Cardiac muscle cell (in vitro differentiated cells and primary cell): ENCODE results near the gene THBS1. TPM values are rescaled to one million over a fixed set of nuclear protein-coding genes. Genes with fewer than 3 reads are reported as not detected.

Experiments used
- DNase-seq, 2 donors: peaks; one replicate each; pipeline versions ENCODE4 v3.0.0 to v3.0.0-alpha.2; 2010 to 2017; ENCODE audit warnings: low read depth in 1 of 2, low spot score in 1 of 2
- H3K27ac ChIP-seq: fragments of 200-600 bp; sonication (generic); 2 replicates; pipeline ENCODE4 v1.5.1; 2016
- H3K27me3 ChIP-seq: fragments of 200-600 bp; sonication (generic); 2 replicates; pipeline ENCODE4 v1.6.0; 2016; ENCODE audit warnings: control low read depth
- H3K36me3 ChIP-seq: fragments of 200-600 bp; sonication (generic); 2 replicates; pipeline ENCODE4 v1.5.1; 2016; ENCODE audit warnings: control low read depth
- H3K4me1 ChIP-seq: fragments of 200-600 bp; sonication (generic); 2 replicates; pipeline ENCODE4 v1.8.1; 2017; ENCODE audit warnings: low read depth, mild to moderate bottlenecking, mixed run types
- H3K4me3 ChIP-seq: fragments of 200-600 bp; sonication (generic); 2 replicates; pipeline ENCODE4 v1.5.1; 2016; ENCODE audit warnings: mild to moderate bottlenecking
- H3K9me3 ChIP-seq: fragments of 200-600 bp; sonication (generic); 2 replicates; pipeline ENCODE4 v1.5.1; 2017; ENCODE audit warnings: low read depth, mild to moderate bottlenecking, control low read depth
- CTCF ChIP-seq: IDR thresholded peaks from 2 replicates; pipeline ENCODE4 v1.5.1; 2012; ENCODE audit warnings: low read depth, mild to moderate bottlenecking, low read length
- polyA plus RNA-seq: library from polyadenylated mRNA; unstranded; fragments of >200 nt; fragmentation: Nextera tagmentation; extraction: Ambion mirVana; gene quantifications from 2 replicates; pipeline ENCODE4 v1.2.1, GENCODE V29; 2016
- total RNA-seq: library from RNA; depleted of rRNA; stranded (reverse); fragments of >200 nt; gene quantifications from 2 replicates; pipeline ENCODE4 v1.2.3, GENCODE V29; 2016

The THBS1 gene
- total and polyA plus RNA-seq, 2 experiments from 2014 or later, result 20.9 to 55.2 TPM

GRCh38 chr15:39585871-39586301, 5.0 kb downstream of the THBS1 start:
- peaks cover 62% of the 10 kb centered on the region for H3K36me3 ChIP-seq
- H3K27ac ChIP-seq, result no peak overlapping the region
- DNase-seq, result peak in 1 of 2 donors; percentile 27
- no peaks in the 10 kb centered on the region for H3K4me1 ChIP-seq
- no peaks in the 10 kb centered on the region for H3K9me3 ChIP-seq
- H3K4me3 ChIP-seq, result no peak overlapping the region
- no peak for TF ChIP-seq CTCF
- no peaks in the 10 kb centered on the region for H3K27me3 ChIP-seq

- H3K27ac ChIP-seq, result no peak overlapping the region
- H3K4me1 ChIP-seq, result no peaks in the 10 kb centered on the region
- no peak overlapping the region for H3K4me3 ChIP-seq
- H3K36me3 ChIP-seq, result peaks cover 68% of the 10 kb centered on the region
- DNase-seq, result peak in 1 of 2 donors; percentile 69
- no peaks in the 10 kb centered on the region for H3K27me3 ChIP-seq
- no peaks in the 10 kb centered on the region for H3K9me3 ChIP-seq
- TF ChIP-seq CTCF, result no peak
Measured at GRCh38 chr15:39586387-39587095, 5.7 kb downstream of the THBS1 start.

GRCh38 chr15:39587096-39587721, 6.3 kb downstream of the THBS1 start:
- H3K9me3 ChIP-seq, result no peaks in the 10 kb centered on the region
- DNase-seq, result peak in 1 of 2 donors; percentile 55
- H3K4me3 ChIP-seq, result no peak overlapping the region
- H3K4me1 ChIP-seq, result no peaks in the 10 kb centered on the region
- no peaks in the 10 kb centered on the region for H3K27me3 ChIP-seq
- H3K27ac ChIP-seq, result no peak overlapping the region
- TF ChIP-seq CTCF, result no peak
- peaks cover 75% of the 10 kb centered on the region for H3K36me3 ChIP-seq

- TF ChIP-seq CTCF, result no peak
- Histone ChIP-seq H3K9me3 (no peaks in the 10 kb centered on the region), H3K4me3 (no peak overlapping the region), H3K27ac (no peak overlapping the region), H3K36me3 (peaks cover 80% of the 10 kb centered on the region), H3K4me1 (no peaks in the 10 kb centered on the region), H3K27me3 (no peaks in the 10 kb centered on the region)
- DNase-seq, result peak in 1 of 2 donors; percentile 53
Measured at GRCh38 chr15:39587731-39588530, 7.1 kb downstream of the THBS1 start.

- no peaks in the 10 kb centered on the region for H3K9me3 ChIP-seq
- H3K36me3 ChIP-seq, result peaks cover 87% of the 10 kb centered on the region
- H3K27ac ChIP-seq, result no peak overlapping the region
- peak in 1 of 2 donors; percentile 43 for DNase-seq
- no peaks in the 10 kb centered on the region for H3K27me3 ChIP-seq
- no peak overlapping the region for H3K4me3 ChIP-seq
- no peak for TF ChIP-seq CTCF
- no peaks in the 10 kb centered on the region for H3K4me1 ChIP-seq
Measured at GRCh38 chr15:39588531-39589192, 7.8 kb downstream of the THBS1 start.
